Measurements from ENCODE around the gene TNFSF13.
A peak's percentile ranks its signal among the peaks of the same experiment; 100 is the strongest.

TNFSF13 gene

GRCh38 chr17:7558544-7559319 is at the start of gene TNFSF13:
TSS of gene TNFSF13 (plus strand) at chr17:7558750. CDS start at chr17:7559040, 290 bp downstream.
- TF ChIP-seq, protein P1, sequence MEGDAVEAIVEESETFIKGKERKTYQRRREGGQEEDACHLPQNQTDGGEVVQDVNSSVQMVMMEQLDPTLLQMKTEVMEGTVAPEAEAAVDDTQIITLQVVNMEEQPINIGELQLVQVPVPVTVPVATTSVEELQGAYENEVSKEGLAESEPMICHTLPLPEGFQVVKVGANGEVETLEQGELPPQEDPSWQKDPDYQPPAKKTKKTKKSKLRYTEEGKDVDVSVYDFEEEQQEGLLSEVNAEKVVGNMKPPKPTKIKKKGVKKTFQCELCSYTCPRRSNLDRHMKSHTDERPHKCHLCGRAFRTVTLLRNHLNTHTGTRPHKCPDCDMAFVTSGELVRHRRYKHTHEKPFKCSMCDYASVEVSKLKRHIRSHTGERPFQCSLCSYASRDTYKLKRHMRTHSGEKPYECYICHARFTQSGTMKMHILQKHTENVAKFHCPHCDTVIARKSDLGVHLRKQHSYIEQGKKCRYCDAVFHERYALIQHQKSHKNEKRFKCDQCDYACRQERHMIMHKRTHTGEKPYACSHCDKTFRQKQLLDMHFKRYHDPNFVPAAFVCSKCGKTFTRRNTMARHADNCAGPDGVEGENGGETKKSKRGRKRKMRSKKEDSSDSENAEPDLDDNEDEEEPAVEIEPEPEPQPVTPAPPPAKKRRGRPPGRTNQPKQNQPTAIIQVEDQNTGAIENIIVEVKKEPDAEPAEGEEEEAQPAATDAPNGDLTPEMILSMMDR (conservative IDR thresholded peaks at IDR 0.05) = no peak
- peak within 1 kb of the TSS; percentile 87 for H3K27ac ChIP-seq

GRCh38 chr17:7508846-7509245 is 49.7 kb upstream of the TNFSF13 start:
- H3K27ac ChIP-seq = no peak overlapping the region
- TF ChIP-seq, protein P1 (conservative IDR thresholded peaks at IDR 0.05) = no peak

DNA sequence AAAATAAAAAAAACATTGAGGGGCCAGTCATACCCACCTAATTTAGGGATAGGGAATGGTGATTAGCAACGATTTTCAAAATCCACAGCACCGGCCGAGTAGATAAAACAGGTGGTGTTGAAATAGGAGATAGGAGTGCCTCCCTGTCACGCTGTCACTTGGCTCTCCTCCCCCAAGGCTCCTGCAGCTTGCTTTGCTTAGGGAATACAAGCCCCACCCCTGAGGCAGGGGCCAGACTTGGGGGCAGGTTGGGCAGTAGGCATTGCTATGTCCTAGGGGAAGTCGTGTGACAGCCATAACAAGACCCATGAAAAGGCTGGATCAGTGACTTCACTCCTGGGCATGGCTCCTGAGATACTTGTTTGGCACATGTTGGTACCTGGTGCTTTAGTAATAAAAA is 48.6 kb upstream of the TNFSF13 start:
- TF ChIP-seq, protein P1 (conservative IDR thresholded peaks at IDR 0.05) = no peak
- no peak overlapping the region for H3K27ac ChIP-seq

GRCh38 chr17:7511108-7511507 is 47.4 kb upstream of the TNFSF13 start:
- H3K27ac ChIP-seq = no peak overlapping the region
- TF ChIP-seq, protein P1 (conservative IDR thresholded peaks at IDR 0.05) = no peak

- TF ChIP-seq, protein P1 (conservative IDR thresholded peaks at IDR 0.05) = no peak
Measured at GRCh38 chr17:7512105-7512504, 46.4 kb upstream of the TNFSF13 start.

GRCh38 chr17:7512824-7513540 is 45.6 kb upstream of the TNFSF13 start:
- no peak overlapping the region for H3K27ac ChIP-seq
- TF ChIP-seq, protein P1 (conservative IDR thresholded peaks at IDR 0.05) = no peak

More at GRCh38 chr17:7512105-7512504, 46.4 kb upstream of the TNFSF13 start:
- no peak overlapping the region for H3K27ac ChIP-seq

GRCh38 chr17:7513850-7514419 is 44.6 kb upstream of the TNFSF13 start:
- TF ChIP-seq, protein P1 (conservative IDR thresholded peaks at IDR 0.05) = no peak
- no peak overlapping the region for H3K27ac ChIP-seq

Measured in VCaP (cell line).